ENCODE results near the gene ARL15. TPM values are rescaled to one million over a fixed set of nuclear protein-coding genes. Genes with fewer than 3 reads are reported as not detected.

Gene ARL15
- polyA plus RNA-seq, 1 donor, result 24.7 TPM

DNA sequence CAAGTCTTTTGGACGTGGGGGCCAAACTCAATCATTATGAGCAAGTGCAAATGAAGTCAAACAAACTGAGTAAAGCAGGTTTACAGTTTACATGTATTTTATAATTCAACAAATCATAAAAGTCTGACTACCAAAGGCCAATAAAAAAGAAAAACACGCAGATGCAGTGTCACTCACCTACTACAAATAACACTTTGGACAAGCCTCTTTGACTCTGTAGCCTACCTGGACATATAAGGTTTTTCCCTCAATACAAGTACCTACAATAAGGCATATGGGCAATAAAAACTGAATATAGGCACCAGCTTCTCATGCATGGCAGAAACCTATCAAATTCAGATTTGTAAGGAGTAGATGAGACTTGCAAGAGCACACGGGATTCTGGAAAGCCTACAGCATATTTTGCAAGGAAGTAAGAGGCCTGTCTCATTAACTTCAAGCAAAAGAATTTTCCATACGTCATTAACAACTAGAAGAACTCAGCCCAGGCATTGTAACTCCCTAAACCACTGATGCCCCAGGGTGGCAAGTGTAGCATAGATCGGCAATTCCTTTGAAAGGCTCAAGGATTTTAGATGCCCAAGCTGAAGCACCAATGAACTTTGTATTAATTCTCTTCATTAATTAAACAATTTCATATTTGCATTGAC is 21.7 kb downstream of the ARL15 start:
- no peak for DNase-seq (ENCODE audit: low read depth)

GRCh38 chr5:54285686-54286085 is 24.7 kb downstream of the ARL15 start:
- DNase-seq (ENCODE audit: low read depth), result no peak

DNA sequence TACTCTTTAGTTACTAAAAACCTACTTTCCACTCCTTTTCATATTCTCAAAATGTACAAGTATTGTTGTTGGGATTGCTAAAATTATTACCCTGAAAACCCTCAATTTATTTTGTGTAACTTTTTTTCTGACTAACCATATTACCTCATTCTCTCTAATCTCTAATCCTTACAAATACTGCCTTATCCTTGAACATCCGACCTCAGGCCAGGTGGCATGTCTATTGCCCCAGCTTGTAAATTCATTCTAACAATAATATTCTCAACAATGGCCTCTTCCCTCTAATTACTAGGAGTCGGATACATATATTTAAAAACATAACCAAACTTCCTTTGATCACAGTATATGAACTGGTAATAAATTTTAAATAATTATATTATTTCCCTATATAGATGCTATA is 25.8 kb downstream of the ARL15 start:
- DNase-seq (ENCODE audit: low read depth), result no peak

- no peak for DNase-seq (ENCODE audit: low read depth)
Measured at GRCh38 chr5:54282876-54283275, 27.5 kb downstream of the ARL15 start.

DNA sequence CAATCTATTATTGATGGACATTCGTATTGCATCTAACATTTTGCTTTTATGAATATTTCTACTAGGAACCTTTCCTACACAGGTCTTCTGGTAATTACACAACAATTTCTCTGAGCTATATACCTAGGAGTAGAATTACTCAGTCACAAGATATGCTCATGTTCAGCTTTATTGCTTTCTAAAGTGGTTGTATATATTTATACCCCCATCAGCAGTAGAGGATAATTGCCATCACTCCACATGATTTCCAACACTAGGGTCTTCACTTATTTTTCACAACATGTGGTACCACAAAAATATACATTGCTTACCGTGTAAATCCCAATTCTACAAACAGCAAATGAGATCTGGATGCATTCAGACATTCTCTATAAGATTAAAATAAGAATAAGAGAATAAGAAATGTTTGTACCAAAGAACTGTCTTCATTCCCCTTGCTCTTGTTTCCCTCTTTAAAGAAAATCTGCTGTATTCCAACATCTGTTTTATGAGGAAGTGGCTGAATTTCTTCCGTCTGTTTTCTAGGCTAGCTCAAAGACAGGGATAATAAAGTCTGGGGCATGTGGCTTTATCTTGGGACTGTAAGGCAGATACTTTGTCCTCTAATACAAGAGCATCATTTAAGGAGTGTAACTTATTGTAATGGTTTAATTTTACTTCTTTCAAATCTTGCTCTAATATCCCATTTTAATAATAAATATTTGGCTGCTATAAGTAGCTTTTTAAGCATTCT is 28.2 kb downstream of the ARL15 start:
- no peak for DNase-seq (ENCODE audit: low read depth)

GRCh38 chr5:54279960-54280359 is 30.4 kb downstream of the ARL15 start:
- DNase-seq (ENCODE audit: low read depth), result no peak

DNA sequence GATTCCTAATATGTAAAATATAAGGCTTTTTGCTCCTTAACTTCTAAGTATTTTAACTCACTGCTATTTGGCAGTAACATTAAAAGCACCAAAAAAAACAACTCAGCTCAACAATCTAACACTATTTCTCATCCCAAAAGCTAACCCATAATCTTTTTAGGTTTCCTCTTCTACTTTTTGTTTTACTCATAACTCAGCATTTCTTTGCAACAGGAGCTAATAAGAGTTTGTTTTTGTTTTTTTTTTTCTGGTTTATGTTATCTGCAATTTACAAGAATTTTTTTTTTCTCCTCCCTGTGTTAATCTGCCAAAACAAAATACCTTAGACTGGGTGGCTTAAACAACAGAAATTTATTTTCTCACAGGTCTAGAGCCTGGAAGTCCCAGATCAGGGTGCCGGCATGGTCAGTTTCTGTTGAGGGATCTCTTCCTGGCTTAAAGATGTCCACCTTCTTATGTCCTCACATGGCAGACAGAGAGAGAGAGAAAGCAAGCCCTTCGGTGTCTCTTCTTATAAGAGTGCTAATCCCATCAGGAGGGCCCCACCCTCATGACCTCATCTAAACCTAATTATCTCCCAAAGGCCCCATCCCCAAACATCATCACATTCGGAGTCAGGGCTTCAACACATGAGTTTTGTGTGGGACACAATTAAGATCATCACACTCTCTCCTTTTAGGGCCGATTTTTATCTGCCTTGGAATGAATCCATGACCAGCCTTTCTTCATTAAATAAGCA is 31.2 kb downstream of the ARL15 start:
- DNase-seq (ENCODE audit: low read depth), result no peak

- DNase-seq (ENCODE audit: low read depth), result no peak
Measured at GRCh38 chr5:54278036-54278830, 32.1 kb downstream of the ARL15 start.

DNA sequence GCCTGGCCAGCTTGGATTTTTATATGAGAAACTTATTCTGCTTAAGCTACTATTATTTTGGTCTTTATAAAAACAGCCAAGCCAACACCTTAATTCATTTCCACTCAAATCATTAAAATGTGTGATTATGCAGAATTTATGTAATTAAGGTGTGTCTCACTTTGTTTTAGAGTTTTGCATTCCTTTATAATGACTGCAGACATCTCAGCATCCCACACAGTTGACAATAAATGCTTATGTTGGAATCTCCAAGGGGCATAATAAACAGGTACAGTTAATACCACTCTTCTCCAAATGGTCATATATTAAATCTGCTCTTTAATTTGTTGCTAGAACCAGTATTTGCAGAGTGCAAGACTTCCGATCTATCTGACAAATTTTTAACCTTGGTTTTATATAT is 34.3 kb downstream of the ARL15 start:
- no peak for DNase-seq (ENCODE audit: low read depth)

DNA sequence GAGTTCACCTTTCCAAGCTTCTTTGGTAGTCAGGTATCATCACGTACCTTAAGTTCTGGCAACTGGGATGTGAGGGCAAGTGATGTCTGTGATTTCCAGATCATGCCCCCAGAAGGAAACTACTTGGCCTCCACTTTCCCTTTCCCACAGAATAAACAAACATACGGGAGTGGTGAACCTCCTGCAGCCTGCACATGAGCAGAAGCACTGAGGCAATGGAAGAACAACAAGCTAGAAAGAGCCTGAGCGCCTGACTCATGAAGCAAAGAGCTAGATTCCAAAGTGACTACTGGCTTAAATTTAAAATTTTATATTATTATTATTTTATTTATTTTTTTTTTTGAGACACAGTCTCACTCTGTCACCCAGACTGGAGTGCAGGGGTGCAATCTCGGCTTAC is 35.0 kb downstream of the ARL15 start:
- no peak for DNase-seq (ENCODE audit: low read depth)

GRCh38 chr5:54274944-54275343 is 35.4 kb downstream of the ARL15 start:
- no peak for DNase-seq (ENCODE audit: low read depth)

DNA sequence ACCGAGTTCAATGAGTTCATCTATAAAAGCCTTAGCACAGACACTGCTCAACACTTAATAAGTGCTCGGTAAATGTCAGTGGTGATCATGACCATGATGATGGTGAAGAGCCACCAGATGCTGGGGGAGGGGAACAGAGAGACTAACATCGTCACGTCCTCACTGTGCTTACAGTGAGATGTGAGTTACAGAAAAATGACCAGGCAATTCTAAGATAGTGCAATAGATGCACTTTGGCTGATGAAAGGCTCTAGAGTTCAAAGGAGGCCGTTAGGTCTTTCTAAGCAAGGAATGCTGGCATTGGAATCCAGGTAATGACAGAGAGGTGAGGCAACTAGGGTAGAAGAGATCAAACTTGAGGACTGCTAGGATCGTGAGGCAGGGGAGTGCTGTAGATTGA is 36.7 kb downstream of the ARL15 start:
- no peak for DNase-seq (ENCODE audit: low read depth)

- no peak for DNase-seq (ENCODE audit: low read depth)
Measured at GRCh38 chr5:54272746-54273145, 37.6 kb downstream of the ARL15 start.

DNA sequence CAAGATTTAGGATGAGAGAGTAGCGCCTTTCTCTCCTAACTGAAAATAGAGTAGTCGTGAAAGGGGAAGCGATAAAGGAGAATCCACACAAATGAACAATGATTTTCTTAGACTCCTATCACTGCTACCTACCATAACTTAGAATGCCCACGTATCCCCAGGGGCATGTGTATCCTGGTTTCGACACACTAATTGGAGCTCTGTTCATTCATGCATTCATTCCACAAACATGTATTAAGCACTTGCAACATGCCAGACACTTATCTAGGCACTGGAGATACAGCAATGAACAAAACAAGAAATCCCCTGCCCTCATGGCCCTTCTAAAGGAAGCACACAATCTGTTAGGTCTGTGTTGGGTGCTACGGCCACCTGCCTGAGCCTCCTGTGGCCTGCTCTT is 40.0 kb downstream of the ARL15 start:
- DNase-seq (ENCODE audit: low read depth), result no peak

- no peak for DNase-seq (ENCODE audit: low read depth)
Measured at GRCh38 chr5:54264574-54264973, 45.8 kb downstream of the ARL15 start.

- DNase-seq (ENCODE audit: low read depth), result no peak
Measured at GRCh38 chr5:54263447-54263846, 46.9 kb downstream of the ARL15 start.

GRCh38 chr5:54261596-54261995 is 48.8 kb downstream of the ARL15 start:
- DNase-seq (ENCODE audit: low read depth), result no peak

GRCh38 chr5:54259981-54260380 is 50.4 kb downstream of the ARL15 start:
- no peak for DNase-seq (ENCODE audit: low read depth)

DNA sequence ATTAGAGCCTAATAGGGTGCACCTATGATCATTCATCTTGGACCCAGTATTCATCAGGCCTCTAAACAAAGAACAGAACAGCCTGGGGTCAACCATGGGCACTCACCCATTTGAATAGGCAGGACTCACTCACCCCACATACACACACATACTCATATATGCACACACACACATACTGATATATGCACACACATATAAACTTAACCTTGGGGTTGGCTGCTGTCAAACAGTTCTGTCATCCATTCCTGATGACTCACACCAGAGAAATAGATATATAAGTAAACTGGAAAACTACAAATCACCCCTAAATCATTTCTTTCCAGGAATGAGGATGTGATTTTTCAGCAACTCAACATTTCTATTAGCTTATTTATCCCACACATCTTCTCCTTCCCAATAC is 51.3 kb downstream of the ARL15 start:
- no peak for DNase-seq (ENCODE audit: low read depth)

DNA sequence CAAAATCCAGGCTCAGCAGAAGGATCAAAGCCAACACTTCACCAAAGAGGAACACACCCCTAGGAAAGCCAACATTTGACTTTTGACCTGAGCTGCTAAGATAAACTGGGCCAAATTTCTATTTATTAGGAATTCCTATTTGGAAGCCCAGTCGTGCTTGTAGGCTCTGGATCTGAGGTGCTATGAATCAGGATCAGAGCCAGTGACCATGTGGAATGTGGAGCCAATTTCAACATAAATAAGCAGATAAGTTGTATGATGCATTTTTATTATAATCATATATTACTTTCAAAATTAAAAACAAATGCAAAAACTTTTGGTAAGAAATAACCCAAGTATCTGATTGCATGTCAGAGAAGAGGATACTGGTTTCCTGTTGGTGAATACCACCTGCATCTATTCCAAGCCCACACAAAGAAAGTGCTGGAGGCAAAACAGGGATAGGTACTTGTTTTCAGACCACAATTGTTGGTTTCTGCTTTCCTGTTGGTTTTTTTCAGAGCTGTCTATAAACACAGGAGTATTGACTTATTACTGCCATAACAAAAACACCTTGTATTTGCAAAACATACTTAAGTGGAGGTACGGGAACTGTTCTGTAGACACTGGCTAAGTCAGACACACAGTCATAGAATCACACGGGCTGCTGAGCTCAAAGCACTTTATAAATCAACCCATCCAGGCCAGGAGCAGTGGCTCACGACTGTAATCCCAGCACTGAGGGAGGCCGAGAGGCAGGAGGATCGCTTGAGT is 52.8 kb downstream of the ARL15 start:
- no peak for DNase-seq (ENCODE audit: low read depth)

- DNase-seq (ENCODE audit: low read depth), result no peak
Measured at GRCh38 chr5:54254482-54255198, 55.7 kb downstream of the ARL15 start.
